NOMO-1 (cell line): ENCODE measurements around the gene TMEM151B.

Experiments used
- DNase-seq, 2 experiments: peaks; one replicate each; lab custom pipeline; 2025; ENCODE audit not compliant: unreplicated experiment in 2 of 2; lab: John Stamatoyannopoulos, UW

The TMEM151B gene

DNA sequence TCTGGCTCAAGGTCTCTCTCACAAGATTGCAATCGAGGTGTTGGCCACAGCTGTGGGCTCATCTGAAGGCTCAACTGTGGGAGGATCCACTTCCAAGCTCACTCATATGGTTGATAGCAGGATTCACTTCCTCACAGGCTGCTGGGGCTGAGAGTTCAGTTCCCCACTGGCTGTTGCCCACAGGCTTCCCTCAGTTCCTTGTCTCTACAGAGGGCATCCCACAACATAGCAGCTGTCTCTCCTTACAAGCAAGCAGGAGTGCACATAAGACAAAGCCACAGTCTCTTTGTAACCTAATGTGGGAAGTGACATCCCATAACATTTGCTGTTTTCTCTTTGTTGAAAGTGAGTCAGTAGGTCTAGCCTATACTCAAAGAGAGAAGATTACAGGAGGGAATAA lies 86.2 kb downstream of the TMEM151B start:
- DNase-seq = no peak
